ENCODE data around the gene SLC17A4. TPM values are rescaled to one million over a fixed set of nuclear protein-coding genes. Genes with fewer than 3 reads are reported as not detected.

SLC17A4 gene
- total and polyA plus RNA-seq, 2 experiments from 2014 or later = not detected

GRCh38 chr6:25815194-25815593 is 60.7 kb downstream of the SLC17A4 start (continued):
- TF ChIP-seq ETS1 (IDR thresholded peaks at IDR 0.05) (no peak), POLR2AphosphoS5 (IDR thresholded peaks at IDR 0.05; ENCODE audit: low read depth) (no peak), ZNF114 (CRISPR knock-in tag; IDR thresholded peaks at IDR 0.05) (no peak), CREB1 (CRISPR knock-in tag; IDR thresholded peaks at IDR 0.05; ENCODE audit: low read depth) (no peak), REST (IDR thresholded peaks at IDR 0.05; ENCODE audit: unreplicated experiment) (no peak), ZNF331 (CRISPR knock-in tag; IDR thresholded peaks at IDR 0.05; ENCODE audit: low read depth) (no peak), CTCF (conservative IDR thresholded peaks at IDR 0.05; ENCODE audit: low read depth in 2 of 2) (no peak)

GRCh38 chr6:25816252-25816651 is 61.7 kb downstream of the SLC17A4 start:
- no peak overlapping the region for H3K27ac ChIP-seq (ENCODE audit: low read depth)
- H4K20me1 ChIP-seq (replicated peaks; ENCODE audit: insufficient read depth) = no peaks in the 10 kb centered on the region
- no peak overlapping the region for H3K4me3 ChIP-seq
- peaks cover 7% of the 10 kb centered on the region; the same call in 1 of the 2 replicates for H3K4me1 ChIP-seq (ENCODE audit: insufficient read depth)
- ATAC-seq (peak; percentile 58), DNase-seq (ENCODE audit: low spot score) (no peak)
- peaks cover 16% of the 10 kb centered on the region for H3K4me1 Mint-ChIP-seq
- H2AFZ ChIP-seq = peak overlapping the region; percentile 43; the same call in 1 of the 2 replicates
- H3K9me3 Mint-ChIP-seq = no peaks in the 10 kb centered on the region
- no peak overlapping the region for H3K27ac Mint-ChIP-seq
- H3F3A ChIP-seq (replicated peaks; ENCODE audit: low read depth) = no peaks in the 10 kb centered on the region
- H3K4me2 ChIP-seq = no peak overlapping the region
- no peaks in the 10 kb centered on the region for H3K36me3 Mint-ChIP-seq (ENCODE audit: low read depth)
- H3K27me3 ChIP-seq (ENCODE audit: insufficient read depth) = no peaks in the 10 kb centered on the region
- no peaks in the 10 kb centered on the region for H3K36me3 ChIP-seq (ENCODE audit: insufficient read depth)
- no peaks in the 10 kb centered on the region for H3K79me2 ChIP-seq (replicated peaks; ENCODE audit: insufficient read depth)
- peaks cover 3% of the 10 kb centered on the region for H3K27me3 Mint-ChIP-seq (ENCODE audit: insufficient read depth, low read depth, poor library complexity)
- H3K4me3 Mint-ChIP-seq = no peak overlapping the region
- TF ChIP-seq CTCF (conservative IDR thresholded peaks at IDR 0.05; ENCODE audit: low read depth in 2 of 2) (no peak), ZNF462 (CRISPR knock-in tag; IDR thresholded peaks at IDR 0.05) (peak; percentile 32; the same call in 1 of the 2 replicates)
- no peaks in the 10 kb centered on the region for H3K9me2 ChIP-seq (ENCODE audit: insufficient read depth)

All from GM23338 (cell line).